ENCODE data around the gene KIF5A.

Gene KIF5A

GRCh38 chr12:57547288-57548012 lies 2.4 kb upstream of the KIF5A start:
- peak overlapping the region; percentile 68; the same call in 1 of the 2 replicates for H2AFZ ChIP-seq (ENCODE audit: low read depth)
- peaks cover 30% of the 10 kb centered on the region for H3K27me3 ChIP-seq (ENCODE audit: insufficient read depth, low read depth)
- no peaks in the 10 kb centered on the region for H4K20me1 ChIP-seq (ENCODE audit: insufficient read depth)
- peak overlapping the region; percentile 85 for H3K4me2 ChIP-seq
- no peak for TF ChIP-seq CTCF (conservative IDR thresholded peaks at IDR 0.05; ENCODE audit: low read depth, low read length)
- no peak overlapping the region for H3K27ac ChIP-seq
- H3K9ac ChIP-seq = peak overlapping the region; percentile 84; the same call in 1 of the 2 replicates
- H3K36me3 ChIP-seq (ENCODE audit: insufficient read depth) = no peaks in the 10 kb centered on the region
- peaks cover 46% of the 10 kb centered on the region for H3K4me1 ChIP-seq (ENCODE audit: low read depth, poor library complexity, severe bottlenecking)
- peaks cover 24% of the 10 kb centered on the region for H3K79me2 ChIP-seq (ENCODE audit: insufficient read depth, low read depth)
- H3K4me3 ChIP-seq (IDR thresholded peaks at IDR 0.05; ENCODE audit: insufficient read depth, low read depth, low read length) = peak overlapping the region; percentile 74

- no peaks in the 10 kb centered on the region for H3K36me3 ChIP-seq (ENCODE audit: insufficient read depth)
- H2AFZ ChIP-seq (ENCODE audit: low read depth) = no peak overlapping the region
- H3K4me3 ChIP-seq (IDR thresholded peaks at IDR 0.05; ENCODE audit: insufficient read depth, low read depth, low read length) = no peak overlapping the region
- peaks cover 30% of the 10 kb centered on the region for H3K27me3 ChIP-seq (ENCODE audit: insufficient read depth, low read depth)
- peaks cover 46% of the 10 kb centered on the region for H3K4me1 ChIP-seq (ENCODE audit: low read depth, poor library complexity, severe bottlenecking)
- no peak overlapping the region for H3K9ac ChIP-seq
- no peak overlapping the region for H3K27ac ChIP-seq
- no peak for TF ChIP-seq CTCF (conservative IDR thresholded peaks at IDR 0.05; ENCODE audit: low read depth, low read length)
- H3K79me2 ChIP-seq (ENCODE audit: insufficient read depth, low read depth) = peaks cover 24% of the 10 kb centered on the region
- H4K20me1 ChIP-seq (ENCODE audit: insufficient read depth) = no peaks in the 10 kb centered on the region
- peak overlapping the region; percentile 85; the same call in 1 of the 2 replicates for H3K4me2 ChIP-seq
Observed at GRCh38 chr12:57548013-57548315, 1.9 kb upstream of the KIF5A start.

- Histone ChIP-seq H2AFZ (ENCODE audit: low read depth) (no peak overlapping the region), H3K27me3 (ENCODE audit: insufficient read depth, low read depth) (peaks cover 30% of the 10 kb centered on the region), H3K4me2 (no peak overlapping the region), H3K27ac (no peak overlapping the region), H4K20me1 (ENCODE audit: insufficient read depth) (no peaks in the 10 kb centered on the region), H3K9ac (no peak overlapping the region), H3K4me1 (ENCODE audit: low read depth, poor library complexity, severe bottlenecking) (peaks cover 46% of the 10 kb centered on the region), H3K4me3 (IDR thresholded peaks at IDR 0.05; ENCODE audit: insufficient read depth, low read depth, low read length) (no peak overlapping the region), H3K79me2 (ENCODE audit: insufficient read depth, low read depth) (peaks cover 24% of the 10 kb centered on the region), H3K36me3 (ENCODE audit: insufficient read depth) (no peaks in the 10 kb centered on the region)
- no peak for TF ChIP-seq CTCF (conservative IDR thresholded peaks at IDR 0.05; ENCODE audit: low read depth, low read length)
Observed at GRCh38 chr12:57548488-57548887, 1.4 kb upstream of the KIF5A start.

- no peaks in the 10 kb centered on the region for H4K20me1 ChIP-seq (ENCODE audit: insufficient read depth)
- peaks cover 46% of the 10 kb centered on the region for H3K4me1 ChIP-seq (ENCODE audit: low read depth, poor library complexity, severe bottlenecking)
- H2AFZ ChIP-seq (ENCODE audit: low read depth) = peak overlapping the region; percentile 88
- no peaks in the 10 kb centered on the region for H3K36me3 ChIP-seq (ENCODE audit: insufficient read depth)
- peaks cover 24% of the 10 kb centered on the region for H3K79me2 ChIP-seq (ENCODE audit: insufficient read depth, low read depth)
- no peak for TF ChIP-seq CTCF (conservative IDR thresholded peaks at IDR 0.05; ENCODE audit: low read depth, low read length)
- H3K27ac ChIP-seq = no peak overlapping the region
- peak overlapping the region; percentile 80 for H3K4me2 ChIP-seq
- peaks cover 30% of the 10 kb centered on the region for H3K27me3 ChIP-seq (ENCODE audit: insufficient read depth, low read depth)
- no peak overlapping the region for H3K9ac ChIP-seq
- peak overlapping the region; percentile 13 for H3K4me3 ChIP-seq (IDR thresholded peaks at IDR 0.05; ENCODE audit: insufficient read depth, low read depth, low read length)
Observed at GRCh38 chr12:57549203-57549908, 488 bp upstream of the KIF5A start.
